Measurements from ENCODE around the gene SLC37A1.

The SLC37A1 gene

DNA sequence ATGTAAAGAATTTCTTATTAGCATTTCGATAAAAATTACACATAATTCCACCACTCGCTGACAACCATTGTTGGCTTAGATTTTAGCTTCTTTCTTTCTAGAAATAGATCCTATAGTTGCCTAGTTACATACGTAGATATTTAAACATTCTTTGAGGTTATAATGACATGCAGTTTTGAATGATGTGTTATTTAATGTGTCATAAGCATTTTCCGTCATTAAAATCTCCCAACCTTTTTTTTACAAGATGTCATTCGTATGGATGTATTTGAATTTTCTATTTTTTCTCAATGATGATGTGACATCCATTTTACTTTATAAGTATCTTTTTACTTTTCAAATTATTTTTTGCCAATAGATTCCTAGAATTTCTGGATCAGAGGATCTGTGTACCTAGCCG, 44.7 kb downstream of the SLC37A1 start:
- no peak for TF ChIP-seq CTCF (conservative IDR thresholded peaks at IDR 0.05; ENCODE audit: low read depth)
- H3K27ac ChIP-seq = no peak overlapping the region
- no peak for DNase-seq (ENCODE audit: low spot score)
- POLR2A ChIA-PET (ENCODE audit: low non-redundant PET) = no interaction called here
- CTCF ChIA-PET = interaction anchor here (0.6 kb wide), 2 partner anchors 280 to 359 kb away, joined by 3 read pairs; no protein-coding TSS in a partner anchor

DNA sequence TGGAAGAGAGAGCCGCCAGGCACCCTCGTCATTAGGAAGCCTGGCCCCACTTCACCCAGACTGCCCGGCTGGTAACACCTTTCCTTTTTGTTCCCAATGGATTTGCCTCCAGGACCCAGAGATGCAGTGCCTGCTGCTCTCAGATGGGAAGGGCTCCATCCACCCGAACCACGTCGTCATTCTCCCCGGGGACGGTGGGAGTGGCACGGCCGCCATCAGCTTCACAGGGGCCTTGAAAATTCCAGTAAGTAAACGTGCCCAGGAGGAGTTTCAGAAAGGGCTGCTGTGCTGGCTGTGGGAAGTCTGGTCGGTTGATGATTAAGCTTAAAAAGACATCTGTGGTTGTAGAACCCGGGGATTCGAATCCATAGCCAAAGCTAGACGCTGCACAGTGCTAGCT, 45.2 kb downstream of the SLC37A1 start:
- DNase-seq (ENCODE audit: low spot score) = no peak
- POLR2A ChIA-PET (ENCODE audit: low non-redundant PET) = no interaction called here

GRCh38 chr21:42559326-42559725, 45.7 kb downstream of the SLC37A1 start:
- DNase-seq (ENCODE audit: low spot score) = no peak
- ChIA-PET CTCF (interaction anchor here (0.6 to 1.1 kb wide), 2 partner anchors 83 to 360 kb away, joined by 3 read pairs; no protein-coding TSS in a partner anchor), POLR2A (ENCODE audit: low non-redundant PET) (interaction anchor here (0.7 kb wide), 1 partner anchor 12 kb away, joined by 3 read pairs; no protein-coding TSS in a partner anchor)
- no peak for TF ChIP-seq CTCF (conservative IDR thresholded peaks at IDR 0.05; ENCODE audit: low read depth)
- H3K27ac ChIP-seq = no peak overlapping the region

More for the DNA sequence above, 45.2 kb downstream of the SLC37A1 start:
- H3K27ac ChIP-seq = no peak overlapping the region
- TF ChIP-seq CTCF (conservative IDR thresholded peaks at IDR 0.05; ENCODE audit: low read depth) = no peak
- CTCF ChIA-PET = interaction anchor here (0.6 kb wide), 1 partner anchor 360 kb away, joined by 3 read pairs; no protein-coding TSS in a partner anchor

GRCh38 chr21:42560517-42561179, 47.0 kb downstream of the SLC37A1 start:
- POLR2A ChIA-PET (ENCODE audit: low non-redundant PET) = no interaction called here
- DNase-seq (ENCODE audit: low spot score) = no peak
- TF ChIP-seq CTCF (conservative IDR thresholded peaks at IDR 0.05; ENCODE audit: low read depth) = no peak
- CTCF ChIA-PET = interaction anchor here (1.1 kb wide), 1 partner anchor 82 kb away, joined by 3 read pairs; no protein-coding TSS in a partner anchor
- H3K27ac ChIP-seq = no peak overlapping the region

DNA sequence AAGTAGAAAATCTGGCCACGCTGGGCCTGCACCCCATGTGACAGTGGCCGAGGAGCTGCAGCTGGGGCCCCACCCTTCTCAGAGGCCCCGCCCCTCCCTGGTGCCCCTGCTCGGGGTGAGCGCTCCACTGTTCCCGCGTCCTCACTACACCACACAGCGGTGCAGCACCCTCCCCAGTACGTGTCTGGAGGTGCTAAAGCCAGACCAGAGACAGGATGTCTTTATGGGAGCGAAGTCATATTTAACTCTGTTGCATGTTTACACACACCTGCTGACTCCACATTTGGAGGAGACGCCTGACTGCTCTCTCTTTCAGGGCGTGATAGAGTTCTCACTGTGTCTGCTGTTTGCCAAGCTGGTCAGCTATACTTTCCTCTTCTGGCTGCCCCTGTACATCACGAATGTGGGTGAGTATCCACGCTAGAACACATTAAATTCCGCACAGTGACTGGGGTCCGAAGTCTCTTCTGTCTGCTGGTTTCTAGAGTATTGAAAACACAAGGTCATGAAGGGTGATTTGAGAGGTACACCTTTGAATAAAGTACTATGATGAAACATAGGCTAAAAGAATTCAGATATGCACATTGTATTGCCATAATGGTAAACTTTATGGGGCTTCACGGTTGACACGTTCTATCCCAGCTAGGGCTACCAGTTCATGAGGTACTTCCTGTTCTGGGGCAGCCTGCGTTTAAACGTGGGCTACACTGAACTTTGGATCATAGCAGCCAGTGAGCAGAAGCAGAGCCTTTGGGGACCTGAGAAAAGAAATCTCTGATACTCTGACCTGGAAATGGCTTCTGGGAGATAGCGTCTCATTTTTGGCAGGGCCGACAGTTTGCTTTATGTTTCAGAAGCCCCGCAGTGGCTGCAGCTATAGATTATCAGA, 48.4 kb downstream of the SLC37A1 start:
- CTCF ChIA-PET = no interaction called here
- no peak for DNase-seq (ENCODE audit: low spot score)

More for the DNA sequence above, 48.4 kb downstream of the SLC37A1 start:
- no peak overlapping the region for H3K27ac ChIP-seq
- TF ChIP-seq CTCF (conservative IDR thresholded peaks at IDR 0.05; ENCODE audit: low read depth) = no peak
- POLR2A ChIA-PET (ENCODE audit: low non-redundant PET) = no interaction called here

Measured in RWPE1 (cell line).